Uterus (tissue), 4 donors: ENCODE measurements around the gene GATB. TPM values are rescaled to one million over a fixed set of nuclear protein-coding genes. Genes with fewer than 3 reads are reported as not detected.

Experiments
- DNase-seq, 2 donors: peaks; one replicate each; pipeline ENCODE4 v3.0.0-alpha.2; 2019 to 2020
- H3K27ac ChIP-seq, 2 donors: fragments of 200-600 bp; sonication (generic); 1 replicate in 1 of 2; 2 replicates in 1 of 2; pipeline ENCODE4 v1.5.1; 2016 to 2018
- H3K27me3 ChIP-seq, 2 donors: fragments of 200-600 bp; sonication (generic); one replicate each; pipeline ENCODE4 v1.5.1; 2018 to 2019; ENCODE audit warnings: control low read depth in 1 of 2
- H3K36me3 ChIP-seq, 2 donors: fragments of 200-600 bp; sonication (generic); one replicate each; pipeline ENCODE4 v1.5.1; 2019; ENCODE audit warnings: control low read depth in 1 of 2
- H3K4me1 ChIP-seq, 2 donors: fragments of 200-600 bp; sonication (generic); one replicate each; pipeline ENCODE4 v1.5.1; 2018 to 2019; ENCODE audit warnings: control low read depth in 1 of 2
- H3K4me3 ChIP-seq, 2 donors: fragments of 200-600 bp; sonication (generic); 1 replicate in 1 of 2; 2 replicates in 1 of 2; pipeline ENCODE4 v1.5.1; 2018 to 2019; ENCODE audit warnings: mild to moderate bottlenecking in 1 of 2
- H3K9me3 ChIP-seq, 2 donors: fragments of 200-600 bp; sonication (generic); one replicate each; pipeline ENCODE4 v1.5.1; 2019; ENCODE audit warnings: control low read depth in 1 of 2
- CTCF ChIP-seq, 4 experiments: fragments of 200-600 bp in 2 of 4; fragments of 450-650 bp in 2 of 4; sonication (generic) in 2 of 4; IDR thresholded peaks; one replicate each; pipeline ENCODE4 v1.5.1; 2016 to 2019; ENCODE audit warnings: antibody characterized with exemption in 4 of 4, mild to moderate bottlenecking in 2 of 4, moderate library complexity in 1 of 4
- POLR2A ChIP-seq, 2 donors: fragments of 450-650 bp; IDR thresholded peaks; one replicate each; pipeline ENCODE4 v1.6.1; 2016; ENCODE audit warnings: antibody characterized with exemption in 2 of 2, mild to moderate bottlenecking in 1 of 2, moderate library complexity in 1 of 2
- intact Hi-C: fragments of 100-400 bp; cut with DNase I; formaldehyde crosslinking; loops from one replicate; pipeline ENCODE4 v1.15.1; 2023; ENCODE audit warnings: low total_unique reads
- total RNA-seq, 4 donors: library from RNA; depleted of rRNA in 3 of 4; stranded (reverse); fragments of >200 nt in 3 of 4; gene quantifications; one replicate each; pipeline versions ENCODE4 v1.1.0 to v1.2.4, GENCODE V29; 2014 to 2023
- donor health status: DM: yes; HTN: yes; CAD: no.

GATB gene
- total RNA-seq, 4 donors from 2014 or later: 2.8 to 31.5 (median 12.4) TPM

- intact Hi-C loops: no loop called here
- TF ChIP-seq POLR2A (IDR thresholded peaks at IDR 0.05) (no peak), CTCF (IDR thresholded peaks at IDR 0.05) (no peak)
- Histone ChIP-seq H3K27ac (no peak overlapping the region), H3K4me3 (no peak overlapping the region), H3K36me3 (no peaks in the 10 kb centered on the region), H3K9me3 (no peaks in the 10 kb centered on the region), H3K27me3 (no peaks in the 10 kb centered on the region), H3K4me1 (no peaks in the 10 kb centered on the region)
- no peak for DNase-seq
Measured at GRCh38 chr4:151678048-151678872, 82.5 kb downstream of the GATB start.

- TF ChIP-seq CTCF (IDR thresholded peaks at IDR 0.05) (no peak), POLR2A (IDR thresholded peaks at IDR 0.05) (no peak)
- no peak for DNase-seq
- Histone ChIP-seq H3K36me3 (no peaks in the 10 kb centered on the region), H3K27me3 (no peaks in the 10 kb centered on the region), H3K27ac (no peak overlapping the region), H3K4me1 (no peaks in the 10 kb centered on the region), H3K4me3 (no peak overlapping the region), H3K9me3 (no peaks in the 10 kb centered on the region)
- intact Hi-C loops: no loop called here
Measured at GRCh38 chr4:151677193-151677592, 83.6 kb downstream of the GATB start.

- DNase-seq: no peak
- Histone ChIP-seq H3K9me3 (no peaks in the 10 kb centered on the region), H3K4me3 (no peak overlapping the region), H3K27ac (no peak overlapping the region), H3K36me3 (no peaks in the 10 kb centered on the region), H3K27me3 (no peaks in the 10 kb centered on the region), H3K4me1 (no peaks in the 10 kb centered on the region)
- intact Hi-C loops: no loop called here
- TF ChIP-seq POLR2A (IDR thresholded peaks at IDR 0.05) (no peak), CTCF (IDR thresholded peaks at IDR 0.05) (no peak)
Measured at GRCh38 chr4:151676301-151676700, 84.5 kb downstream of the GATB start.

GRCh38 chr4:151675411-151675971 is 85.3 kb downstream of the GATB start:
- H3K4me1 ChIP-seq: no peaks in the 10 kb centered on the region
- no peaks in the 10 kb centered on the region for H3K36me3 ChIP-seq
- H3K27me3 ChIP-seq: no peaks in the 10 kb centered on the region
- no peaks in the 10 kb centered on the region for H3K9me3 ChIP-seq
- TF ChIP-seq POLR2A (IDR thresholded peaks at IDR 0.05) (no peak), CTCF (IDR thresholded peaks at IDR 0.05) (no peak)
- DNase-seq: no peak
- peak overlapping the region in 1 of 2 donors; percentile 61 for H3K27ac ChIP-seq
- intact Hi-C loops: no loop called here
- no peak overlapping the region for H3K4me3 ChIP-seq

- Histone ChIP-seq H3K27me3 (no peaks in the 10 kb centered on the region), H3K36me3 (no peaks in the 10 kb centered on the region), H3K4me3 (peak overlapping the region; percentile 7 to 29), H3K27ac (peak overlapping the region in 1 of 2 donors; percentile 61), H3K9me3 (no peaks in the 10 kb centered on the region), H3K4me1 (no peaks in the 10 kb centered on the region)
- intact Hi-C loops: no loop called here
- DNase-seq: peak; percentile 62 to 64
- TF ChIP-seq CTCF (IDR thresholded peaks at IDR 0.05) (peak in 2 of 4 experiments; percentile 31 to 37), POLR2A (IDR thresholded peaks at IDR 0.05) (no peak)
Measured at GRCh38 chr4:151674804-151675391, 85.9 kb downstream of the GATB start.
